Stomach (tissue), 4 donors: Measurements from ENCODE around the gene CLDN2.

ENCODE experiments used
- EP300 ChIP-seq: sonication (generic); formaldehyde crosslinking; IDR thresholded peaks from one replicate; pipeline ENCODE4 v1.6.1; 2017; ENCODE audit warnings: antibody characterized with exemption
- POLR2A ChIP-seq, 4 donors: fragments of 450-650 bp; IDR thresholded peaks; one replicate each; pipeline ENCODE4 v1.6.1; 2016; ENCODE audit warnings: antibody characterized with exemption in 4 of 4, control low read depth in 2 of 4, mild to moderate bottlenecking in 1 of 4, moderate library complexity in 1 of 4
- POLR2AphosphoS5 ChIP-seq, 3 donors: sonication (generic); formaldehyde crosslinking; IDR thresholded peaks; one replicate each; pipeline ENCODE4 v1.6.1; 2016; ENCODE audit warnings: antibody characterized with exemption in 3 of 3
- TF ChIP-seq, protein P1 (sequence below), 7 experiments: fragments of 450-650 bp in 4 of 7; fragments of 200-600 bp in 3 of 7; sonication (generic) in 3 of 7; IDR thresholded peaks; one replicate each; pipeline ENCODE4 v1.5.1; 2016 to 2019; ENCODE audit warnings: antibody characterized with exemption in 7 of 7, control low read depth in 2 of 7, mild to moderate bottlenecking in 1 of 7

- TF ChIP-seq, protein P1, sequence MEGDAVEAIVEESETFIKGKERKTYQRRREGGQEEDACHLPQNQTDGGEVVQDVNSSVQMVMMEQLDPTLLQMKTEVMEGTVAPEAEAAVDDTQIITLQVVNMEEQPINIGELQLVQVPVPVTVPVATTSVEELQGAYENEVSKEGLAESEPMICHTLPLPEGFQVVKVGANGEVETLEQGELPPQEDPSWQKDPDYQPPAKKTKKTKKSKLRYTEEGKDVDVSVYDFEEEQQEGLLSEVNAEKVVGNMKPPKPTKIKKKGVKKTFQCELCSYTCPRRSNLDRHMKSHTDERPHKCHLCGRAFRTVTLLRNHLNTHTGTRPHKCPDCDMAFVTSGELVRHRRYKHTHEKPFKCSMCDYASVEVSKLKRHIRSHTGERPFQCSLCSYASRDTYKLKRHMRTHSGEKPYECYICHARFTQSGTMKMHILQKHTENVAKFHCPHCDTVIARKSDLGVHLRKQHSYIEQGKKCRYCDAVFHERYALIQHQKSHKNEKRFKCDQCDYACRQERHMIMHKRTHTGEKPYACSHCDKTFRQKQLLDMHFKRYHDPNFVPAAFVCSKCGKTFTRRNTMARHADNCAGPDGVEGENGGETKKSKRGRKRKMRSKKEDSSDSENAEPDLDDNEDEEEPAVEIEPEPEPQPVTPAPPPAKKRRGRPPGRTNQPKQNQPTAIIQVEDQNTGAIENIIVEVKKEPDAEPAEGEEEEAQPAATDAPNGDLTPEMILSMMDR (IDR thresholded peaks at IDR 0.05): no peak
- TF ChIP-seq POLR2AphosphoS5 (IDR thresholded peaks at IDR 0.05) (no peak), POLR2A (IDR thresholded peaks at IDR 0.05) (no peak), EP300 (no peak)
These were observed 2.2 kb upstream of the CLDN2 start for GRCh38 chrX:106917830-106918500.
